Breast epithelium (tissue), 4 donors: Measurements from ENCODE around the gene WDR91. TPM values are rescaled to one million over a fixed set of nuclear protein-coding genes. Genes with fewer than 3 reads are reported as not detected.
"Not testable (repeated sequence)": the region's sequence is repeated elsewhere in the genome, so short reads cannot be mapped to it uniquely, and the experiment has no call there.

Experiments
- DNase-seq, 2 donors: peaks; one replicate each; pipeline ENCODE4 v3.0.0-alpha.2; 2019; ENCODE audit warnings: low spot score in 2 of 2
- H3K27ac ChIP-seq, 2 donors: fragments of 200-600 bp; sonication (generic) in 1 of 2; one replicate each; pipeline ENCODE4 v1.5.1; 2016 to 2019; ENCODE audit warnings: mild to moderate bottlenecking in 1 of 2
- H3K27me3 ChIP-seq, 2 donors: fragments of 200-600 bp; sonication (generic) in 1 of 2; one replicate each; pipeline versions ENCODE4 v1.5.1 to v1.6.0; 2017 to 2019; ENCODE audit warnings: control low read depth in 1 of 2, mild to moderate bottlenecking in 1 of 2
- H3K36me3 ChIP-seq: fragments of 200-600 bp; one replicate; pipeline ENCODE4 v1.5.1; 2019
- H3K4me1 ChIP-seq, 2 donors: fragments of 200-600 bp; sonication (generic); one replicate each; pipeline ENCODE4 v1.5.1; 2016 to 2019; ENCODE audit warnings: control low read depth in 1 of 2
- H3K4me3 ChIP-seq, 3 donors: fragments of 200-600 bp; sonication (generic); 1 replicate in 2 of 3; 2 replicates in 1 of 3; pipeline ENCODE4 v1.5.1; 2016 to 2019; ENCODE audit warnings: mild to moderate bottlenecking in 3 of 3, moderate library complexity in 2 of 3
- H3K9me3 ChIP-seq, 2 donors: fragments of 200-600 bp; sonication (generic) in 1 of 2; one replicate each; pipeline ENCODE4 v1.5.1; 2016 to 2019; ENCODE audit warnings: control low read depth in 1 of 2
- POLR2A ChIP-seq: fragments of 450-650 bp; IDR thresholded peaks from one replicate; pipeline ENCODE4 v1.6.1; 2016; ENCODE audit warnings: antibody characterized with exemption, mild to moderate bottlenecking, moderate library complexity
- POLR2AphosphoS5 ChIP-seq, 3 donors: sonication (generic); formaldehyde crosslinking; IDR thresholded peaks; one replicate each; pipeline ENCODE4 v1.6.1; 2017; ENCODE audit warnings: antibody characterized with exemption in 3 of 3
- intact Hi-C: fragments of 100-400 bp; cut with DNase I; formaldehyde crosslinking; loops from one replicate; pipeline ENCODE4 v1.15.1; 2023; ENCODE audit warnings: low total_unique reads
- total RNA-seq, 3 donors: library from RNA; depleted of rRNA; stranded (reverse); fragments of >200 nt; gene quantifications; one replicate each; pipeline ENCODE4 v1.1.0, GENCODE V29; 2016
- TF ChIP-seq, protein P1 (sequence below), 3 donors: fragments of 450-650 bp; IDR thresholded peaks; one replicate each; pipeline ENCODE4 v1.5.1; 2016 to 2017; ENCODE audit warnings: antibody characterized with exemption in 3 of 3, mild to moderate bottlenecking in 3 of 3, moderate library complexity in 3 of 3

The WDR91 gene
- total RNA-seq, 3 donors from 2014 or later: 21.4 to 26.5 (median 23.1) TPM

DNA sequence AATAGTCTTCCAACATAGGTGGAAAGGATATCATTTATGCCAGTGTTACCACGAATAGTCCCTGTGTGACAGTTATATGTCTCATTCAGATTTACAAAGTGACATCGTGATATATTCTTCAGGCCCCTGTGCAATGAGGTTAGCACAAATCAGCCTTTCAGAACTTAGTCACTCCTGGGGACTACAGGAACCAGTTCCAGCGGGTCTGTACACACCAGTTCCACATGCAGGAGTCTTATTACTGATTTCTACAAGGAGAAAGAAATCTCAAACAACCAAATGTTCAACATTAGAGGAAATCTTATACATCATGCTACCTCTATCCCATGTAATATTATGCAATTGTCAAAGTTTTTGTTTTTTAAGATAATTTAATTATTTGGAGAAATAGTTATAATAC lies 4.4 kb upstream of the WDR91 start:
- intact Hi-C loops: no loop called here
- no peak overlapping the region for H3K27ac ChIP-seq
- no peak for DNase-seq
- no peaks in the 10 kb centered on the region for H3K36me3 ChIP-seq
- H3K27me3 ChIP-seq: no peaks in the 10 kb centered on the region
- H3K4me1 ChIP-seq: no peaks in the 10 kb centered on the region
- TF ChIP-seq POLR2A (no peak), POLR2AphosphoS5 (IDR thresholded peaks at IDR 0.05) (no peak)
- TF ChIP-seq, protein P1, sequence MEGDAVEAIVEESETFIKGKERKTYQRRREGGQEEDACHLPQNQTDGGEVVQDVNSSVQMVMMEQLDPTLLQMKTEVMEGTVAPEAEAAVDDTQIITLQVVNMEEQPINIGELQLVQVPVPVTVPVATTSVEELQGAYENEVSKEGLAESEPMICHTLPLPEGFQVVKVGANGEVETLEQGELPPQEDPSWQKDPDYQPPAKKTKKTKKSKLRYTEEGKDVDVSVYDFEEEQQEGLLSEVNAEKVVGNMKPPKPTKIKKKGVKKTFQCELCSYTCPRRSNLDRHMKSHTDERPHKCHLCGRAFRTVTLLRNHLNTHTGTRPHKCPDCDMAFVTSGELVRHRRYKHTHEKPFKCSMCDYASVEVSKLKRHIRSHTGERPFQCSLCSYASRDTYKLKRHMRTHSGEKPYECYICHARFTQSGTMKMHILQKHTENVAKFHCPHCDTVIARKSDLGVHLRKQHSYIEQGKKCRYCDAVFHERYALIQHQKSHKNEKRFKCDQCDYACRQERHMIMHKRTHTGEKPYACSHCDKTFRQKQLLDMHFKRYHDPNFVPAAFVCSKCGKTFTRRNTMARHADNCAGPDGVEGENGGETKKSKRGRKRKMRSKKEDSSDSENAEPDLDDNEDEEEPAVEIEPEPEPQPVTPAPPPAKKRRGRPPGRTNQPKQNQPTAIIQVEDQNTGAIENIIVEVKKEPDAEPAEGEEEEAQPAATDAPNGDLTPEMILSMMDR (IDR thresholded peaks at IDR 0.05): no peak
- H3K4me3 ChIP-seq: no peak overlapping the region
- H3K9me3 ChIP-seq: no peaks in the 10 kb centered on the region

- Histone ChIP-seq H3K9me3 (no peaks in the 10 kb centered on the region), H3K36me3 (no peaks in the 10 kb centered on the region), H3K27ac (no peak overlapping the region), H3K4me1 (no peaks in the 10 kb centered on the region), H3K27me3 (no peaks in the 10 kb centered on the region), H3K4me3 (no peak overlapping the region)
- no peak for DNase-seq
- intact Hi-C loops: no loop called here
- TF ChIP-seq, protein P1 (IDR thresholded peaks at IDR 0.05): no peak
- TF ChIP-seq POLR2AphosphoS5 (IDR thresholded peaks at IDR 0.05) (no peak), POLR2A (no peak)
These were observed 3.9 kb upstream of the WDR91 start for GRCh38 chr7:135215180-135215579.

DNA sequence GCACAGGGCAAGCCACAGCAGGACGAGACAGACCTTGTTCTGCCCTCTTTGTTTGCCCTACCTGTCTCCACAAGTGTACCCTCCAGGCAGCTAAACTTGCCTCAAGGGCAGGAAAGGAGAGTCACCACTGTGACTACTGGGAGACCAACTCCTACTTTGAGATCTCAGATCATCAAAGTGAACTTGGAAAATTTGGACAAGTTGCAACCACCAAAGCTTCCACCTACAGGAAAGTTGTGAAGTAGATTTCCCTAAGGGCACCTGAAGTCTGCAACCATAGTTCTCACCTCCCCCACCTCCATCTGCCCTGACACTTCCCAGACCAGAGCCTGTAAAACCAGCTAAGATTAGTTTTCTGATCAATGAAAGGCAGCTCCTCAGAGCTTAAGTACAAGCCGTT lies 2.5 kb upstream of the WDR91 start:
- no peak for TF ChIP-seq POLR2A
- TF ChIP-seq, protein P1 (IDR thresholded peaks at IDR 0.05): no peak
- TF ChIP-seq POLR2AphosphoS5 (IDR thresholded peaks at IDR 0.05): no peak
- no peak for DNase-seq
- no peaks in the 10 kb centered on the region for H3K4me1 ChIP-seq
- intact Hi-C loops: no loop called here
- no peak overlapping the region for H3K27ac ChIP-seq
- no peaks in the 10 kb centered on the region for H3K27me3 ChIP-seq
- no peaks in the 10 kb centered on the region for H3K9me3 ChIP-seq
- no peaks in the 10 kb centered on the region for H3K36me3 ChIP-seq
- H3K4me3 ChIP-seq: no peak overlapping the region

DNA sequence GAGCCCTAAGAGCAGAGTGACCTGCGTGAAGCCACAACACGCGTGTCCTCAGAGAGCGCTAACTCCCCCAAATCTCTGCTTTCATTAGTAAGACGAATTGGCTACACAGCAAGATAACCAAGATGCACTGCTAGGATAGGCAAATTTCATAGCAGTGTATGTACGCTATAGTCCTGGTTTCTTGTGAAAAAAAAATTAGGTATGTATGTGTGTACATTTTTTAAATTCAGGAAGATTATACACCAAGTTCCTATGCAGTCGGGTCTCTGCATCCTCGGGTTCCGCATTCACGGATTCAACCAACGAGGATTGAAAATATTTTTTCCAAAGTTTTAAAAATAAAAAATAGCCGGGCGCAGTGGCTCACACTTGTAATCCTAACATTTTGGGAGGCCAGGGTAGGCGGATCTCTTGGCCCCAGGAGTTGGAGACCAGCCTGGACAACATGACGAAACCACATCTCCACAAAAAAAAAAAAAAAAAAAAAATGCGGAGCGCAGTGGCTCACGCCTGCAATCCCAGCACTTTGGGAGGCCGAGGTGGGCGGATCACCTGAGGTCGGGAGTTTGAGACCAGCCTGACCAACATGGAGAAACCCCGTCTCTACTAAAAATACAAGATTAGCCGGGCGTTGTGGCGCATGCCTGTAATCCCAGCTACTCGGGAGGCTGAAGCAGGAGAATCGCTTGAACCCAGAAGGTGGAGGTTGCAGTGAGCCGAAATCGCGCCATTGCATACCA lies 790 bp upstream of the WDR91 start:
- DNase-seq: peak in 1 of 2 donors; percentile 67
- H3K36me3 ChIP-seq, H3K9me3 ChIP-seq, intact Hi-C loops, H3K4me1 ChIP-seq, H3K27me3 ChIP-seq: not testable (repeated sequence)
- H3K4me3 ChIP-seq: peak overlapping the region; percentile 74 to 85 (median 76)
- peak overlapping the region; percentile 94 for H3K27ac ChIP-seq

GRCh38 chr7:135210888-135211178 lies 493 bp downstream of the WDR91 start:
- no peaks in the 10 kb centered on the region for H3K36me3 ChIP-seq
- intact Hi-C loops: no loop called here
- no peaks in the 10 kb centered on the region for H3K27me3 ChIP-seq
- H3K9me3 ChIP-seq: no peaks in the 10 kb centered on the region
- TF ChIP-seq, protein P1 (IDR thresholded peaks at IDR 0.05): no peak
- no peak for TF ChIP-seq POLR2A
- H3K4me3 ChIP-seq: peak overlapping the region; percentile 74 to 85 (median 76)
- H3K4me1 ChIP-seq: no peaks in the 10 kb centered on the region
- DNase-seq: no peak
- H3K27ac ChIP-seq: peak overlapping the region; percentile 94
